HepG2 (cell line): ENCODE results near the gene LDB2. TPM values are rescaled to one million over a fixed set of nuclear protein-coding genes. Genes with fewer than 3 reads are reported as not detected.

ENCODE experiments used
- ATAC-seq: fragments of 200-7000 bp; cut with Tn5 transposase; 3 replicates; pipeline ENCODE4 v1.9.1; 2020; ENCODE audit warnings: mild to moderate bottlenecking, moderate library complexity
- BruUV-seq: library from RNA; stranded (reverse); fragments of 400-500 nt; replicated peaks from 2 replicates; lab custom pipeline; 2021; lab: Mats Ljungman, UMichigan
- CTCF ChIA-PET: fragments of 300-600 bp; formaldehyde crosslinking; extraction: SDS; loops from one replicate; lab custom pipeline; 2021; ENCODE audit warnings: low total read pairs, inconsistent platforms, low intra/inter-chr PET ratio; lab: Yijun Ruan, JAX
- POLR2A ChIA-PET: fragments of 350-600 bp; sonication (Branson Sonifier 250); formaldehyde crosslinking; loops from one replicate; lab custom pipeline; 2020; ENCODE audit warnings: antibody characterized with exemption, inconsistent platforms; lab: Yijun Ruan, JAX
- DNase-seq: peaks from one replicate; pipeline ENCODE4 v3.0.0-alpha.2; 2015; ENCODE audit warnings: low spot score
- FAIRE-seq: peaks from 3 replicates; lab custom pipeline; 2011; peaks lifted over from hg19 to GRCh38; lab: Jason Lieb, UNC
- H2AFZ ChIP-seq: one replicate; pipeline ENCODE4 v1.6.1; 2011; ENCODE audit warnings: low read length, inconsistent platforms
- H3K27ac ChIP-seq: fragments of 300-600 bp; 3 replicates; pipeline ENCODE4 v1.8.0; 2011; ENCODE audit warnings: mixed run types, mild to moderate bottlenecking, mixed read lengths, low read length, inconsistent platforms; ENCODE audit not compliant: insufficient read depth; ENCODE audit errors: extremely low read length
- H3K27me3 ChIP-seq, 2 experiments: fragments of 200-600 bp in 1 of 2; 2 replicates in 1 of 2; 3 replicates in 1 of 2; pipeline versions ENCODE4 v1.6.0 to v1.8.0; 2011; ENCODE audit warnings: low read length in 2 of 2, mild to moderate bottlenecking in 2 of 2, moderate library complexity in 2 of 2, inconsistent platforms in 1 of 2; ENCODE audit not compliant: insufficient read depth in 2 of 2, control insufficient read depth in 1 of 2
- H3K36me3 ChIP-seq, 2 experiments: fragments of 200-600 bp in 1 of 2; replicated peaks in 1 of 2; 2 replicates in 1 of 2; 3 replicates in 1 of 2; pipeline versions ENCODE4 v1.5.1 to v1.8.0; 2011; ENCODE audit warnings: low read length in 2 of 2, inconsistent platforms in 1 of 2; ENCODE audit not compliant: insufficient read depth in 2 of 2, control insufficient read depth in 1 of 2
- H3K4me1 ChIP-seq: 2 replicates; pipeline ENCODE4 v1.5.1; 2012; ENCODE audit warnings: low read length, inconsistent platforms; ENCODE audit not compliant: insufficient read depth
- H3K4me2 ChIP-seq: 2 replicates; pipeline ENCODE4 v1.6.0; 2011; ENCODE audit warnings: low read depth, low read length, inconsistent platforms
- H3K4me3 ChIP-seq, 3 experiments: fragments of 200-600 bp in 1 of 3; sonication (generic), shearing (Covaris generic) in 1 of 3; replicated peaks in 1 of 3; 2 replicates each; pipeline ENCODE4 v1.5.1; 2011 to 2016; ENCODE audit warnings: low read length in 3 of 3, inconsistent platforms in 2 of 3, low read depth in 2 of 3, mild to moderate bottlenecking in 2 of 3, control low read depth in 1 of 3, mixed read lengths in 1 of 3; ENCODE audit not compliant: insufficient read depth in 1 of 3
- H3K79me2 ChIP-seq: one replicate; pipeline ENCODE4 v1.6.1; 2011; ENCODE audit warnings: low read length, inconsistent platforms; ENCODE audit not compliant: insufficient read depth
- H3K9ac ChIP-seq: 2 replicates; pipeline ENCODE4 v1.6.0; 2011; ENCODE audit warnings: mild to moderate bottlenecking, low read depth, low read length, inconsistent platforms; ENCODE audit not compliant: insufficient read depth
- H3K9me3 ChIP-seq: 2 replicates; pipeline ENCODE4 v1.5.1; 2012; ENCODE audit warnings: mild to moderate bottlenecking, low read length
- H4K20me1 ChIP-seq: 2 replicates; pipeline ENCODE4 v1.6.0; 2011; ENCODE audit warnings: inconsistent platforms, mild to moderate bottlenecking, low read length, moderate library complexity; ENCODE audit not compliant: insufficient read depth
- GZF1 ChIP-seq: sonication (generic); formaldehyde crosslinking; IDR thresholded peaks from 2 replicates; pipeline ENCODE4 v1.5.1; 2020; ENCODE audit warnings: mild to moderate bottlenecking, missing genetic modification reagents
- LBX2 ChIP-seq: sonication (generic); formaldehyde crosslinking; IDR thresholded peaks from 2 replicates; pipeline ENCODE4 v1.5.0; 2020; ENCODE audit warnings: missing genetic modification reagents, mild to moderate bottlenecking, borderline replicate concordance
- RARG ChIP-seq: sonication (generic); formaldehyde crosslinking; IDR thresholded peaks from 2 replicates; pipeline ENCODE4 v1.4.0; 2020; ENCODE audit warnings: low read depth, mild to moderate bottlenecking, missing genetic modification reagents
- RERE ChIP-seq: IDR thresholded peaks from 2 replicates; pipeline ENCODE4 v1.6.1; 2016; ENCODE audit warnings: low read depth, missing genetic modification reagents, missing compliant biosample characterization
- SNRNP70 ChIP-seq: fragments of 200-400 bp; formaldehyde crosslinking; IDR thresholded peaks from 2 replicates; pipeline ENCODE4 v1.6.1; 2017; ENCODE audit warnings: mild to moderate bottlenecking, low read depth, low read length, moderate library complexity
- SP2 ChIP-seq: sonication (generic); formaldehyde crosslinking; IDR thresholded peaks from 2 replicates; pipeline ENCODE4 v1.5.1; 2020; ENCODE audit warnings: mild to moderate bottlenecking, missing genetic modification reagents
- ZHX2 ChIP-seq, 2 experiments: sonication (generic) in 1 of 2; formaldehyde crosslinking in 1 of 2; IDR thresholded peaks; 2 replicates each; pipeline versions ENCODE4 v1.6.1 to v1.9.0; 2014 to 2022; ENCODE audit warnings: antibody characterized with exemption in 1 of 2, borderline replicate concordance in 1 of 2, inconsistent platforms in 1 of 2, low read depth in 1 of 2, missing genetic modification reagents in 1 of 2
- ZNF484 ChIP-seq: sonication (generic); formaldehyde crosslinking; IDR thresholded peaks from 2 replicates; pipeline ENCODE4 v1.5.1; 2020; ENCODE audit warnings: mild to moderate bottlenecking, low read depth, missing genetic modification reagents, borderline replicate concordance
- WGBS: methylation state at CpG from one replicate; pipeline ENCODE4 v1.1.6; 2017; ENCODE audit warnings: low lambda C conversion rate; 5-methylcytosine and 5-hydroxymethylcytosine counted together
- in situ Hi-C: cut with HindIII; loops from 2 replicates; pipeline ENCODE4 v1.10.0; 2017; ENCODE audit warnings: low pct_unique_long_range_greater_than_20kb; ENCODE audit not compliant: extremely low pct_ligation_motif_present
- intact Hi-C: fragments of 100-400 bp; cut with micrococcal nuclease; formaldehyde crosslinking; loops from one replicate; pipeline ENCODE4 v1.10.0; 2022; ENCODE audit not compliant: unreplicated experiment
- polyA plus RNA-seq, 8 experiments: library from polyadenylated mRNA; depleted of rRNA in 3 of 8; stranded (reverse) in 7 of 8; unstranded in 1 of 8; fragments of >200 nt; fragmentation: Illumina TruSeq in 4 of 8; extraction: Trizol in 4 of 8; gene quantifications; 2 replicates each; pipeline versions ENCODE4 v1.2.1 to v1.2.3, GENCODE V29; 2011 to 2016; ENCODE audit warnings: low read depth in 4 of 8, missing spikeins in 1 of 8, mixed read lengths in 1 of 8; ENCODE audit not compliant: insufficient read depth in 1 of 8
- total RNA-seq, 5 experiments: library from RNA; depleted of rRNA; stranded (reverse); fragments of >200 nt; fragmentation: Illumina TruSeq; extraction: Trizol; gene quantifications; 2 replicates each; pipeline ENCODE4 v1.2.3, GENCODE V29; 2016; ENCODE audit warnings: low read depth in 1 of 5

Gene LDB2
- total and polyA plus RNA-seq, 2 of the 13 experiments (the other 11 are each of a cell fraction or from before 2014, with no cell fraction given), result not detected

GRCh38 chr4:16617435-16617834 lies 281.0 kb downstream of the LDB2 start (continued):
- no peak for TF ChIP-seq RERE (CRISPR knock-in tag)

GRCh38 chr4:16617011-16617410 lies 281.4 kb downstream of the LDB2 start:
- no peaks in the 10 kb centered on the region for H3K27me3 ChIP-seq
- H4K20me1 ChIP-seq, result no peaks in the 10 kb centered on the region
- ChIA-PET CTCF (no interaction called here), POLR2A (no interaction called here)
- no peak overlapping the region for H3K27ac ChIP-seq
- H3K9ac ChIP-seq, result no peak overlapping the region
- intact Hi-C loops (no loop called here), in situ Hi-C loops (no loop called here)
- 14% methylated on average over 6 of the region's 6 CpGs for WGBS
- ATAC-seq (no peak), FAIRE-seq (no peak), DNase-seq (no peak)
- H3K4me3 ChIP-seq, result no peak overlapping the region
- no peak overlapping the region for H2AFZ ChIP-seq
- no peaks in the 10 kb centered on the region for H3K79me2 ChIP-seq
- no peak overlapping the region for H3K4me2 ChIP-seq
- no peaks in the 10 kb centered on the region for H3K4me1 ChIP-seq
- no peaks in the 10 kb centered on the region for H3K36me3 ChIP-seq
- BruUV-seq, result no TSS peak
- H3K9me3 ChIP-seq, result no peaks in the 10 kb centered on the region
- TF ChIP-seq ZHX2 (IDR thresholded peaks at IDR 0.05; ENCODE audit: low read depth), result no peak
- TF ChIP-seq ZHX2 (CRISPR knock-in tag; IDR thresholded peaks at IDR 0.05; ENCODE audit: borderline replicate concordance), result no peak
- no peak for TF ChIP-seq SP2 (CRISPR knock-in tag)
- no peak for TF ChIP-seq RARG (CRISPR knock-in tag)
- TF ChIP-seq ZNF484 (CRISPR knock-in tag), result no peak
- no peak for TF ChIP-seq GZF1 (CRISPR knock-in tag)
- no peak for TF ChIP-seq LBX2 (CRISPR knock-in tag)
- TF ChIP-seq SNRNP70, result no peak
